Articular chondrocyte of knee joint (primary cell): ENCODE measurements around the gene MZT2A. TPM values are rescaled to one million over a fixed set of nuclear protein-coding genes. Genes with fewer than 3 reads are reported as not detected.

Experiments used
- total RNA-seq: library from RNA; depleted of rRNA; stranded (reverse); fragments of >200 nt; gene quantifications from 2 replicates; pipeline ENCODE4 v1.2.3, GENCODE V29; 2012

MZT2A gene
- total RNA-seq, result 42.2 and 53.1 TPM in 2 replicates

GRCh38 chr2:131492015-131492417 is at the start of gene MZT2A:
MZT2A (minus strand) TSS chr2:131492397; CDS start chr2:131492376, 21 bp downstream.

GRCh38 chr2:131527131-131528001 is 35.2 kb upstream of the MZT2A start, which contains the start of gene CCDC74A:
CCDC74A (plus strand) TSS chr2:131527888; CDS start chr2:131527971, 83 bp downstream.

GRCh38 chr2:131475831-131476230 is 16.4 kb downstream of the MZT2A start, which contains the start of gene TUBA3D:
TUBA3D (plus strand) TSS chr2:131476119; CDS start chr2:131476200, 81 bp downstream.

Other genes with a start within 250 kb of the MZT2A start
- gene RAB6D, start 128.2 kb downstream of the MZT2A start, total RNA-seq, result under 0.01 and 0.11 TPM in 2 replicates
- gene TUBA3D, start 16.3 kb downstream of the MZT2A start, total RNA-seq, result not detected in 2 replicates
- gene CCDC74A, start 35.5 kb upstream of the MZT2A start, total RNA-seq, result 6.9 and 12.6 TPM in 2 replicates